ENCODE measurements around the gene ITGAD.

The ITGAD gene

DNA sequence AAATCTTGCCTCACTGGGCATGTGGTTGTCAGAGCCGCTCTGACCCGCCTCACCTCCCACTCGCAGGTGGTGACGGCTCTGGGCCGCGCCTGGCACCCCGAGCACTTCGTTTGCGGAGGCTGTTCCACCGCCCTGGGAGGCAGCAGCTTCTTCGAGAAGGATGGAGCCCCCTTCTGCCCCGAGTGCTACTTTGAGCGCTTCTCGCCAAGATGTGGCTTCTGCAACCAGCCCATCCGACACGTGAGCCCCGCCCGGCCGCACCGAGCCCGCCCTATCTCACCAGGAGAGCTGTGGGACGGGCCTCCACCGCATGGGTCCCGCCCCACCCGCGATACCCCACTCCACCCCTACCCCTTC is 82.8 kb downstream of the ITGAD start:
- no peak for DNase-seq (ENCODE audit: low read depth)
